Uterus (tissue), 4 donors: Measurements from ENCODE around the gene OGFR. TPM values are rescaled to one million over a fixed set of nuclear protein-coding genes. Genes with fewer than 3 reads are reported as not detected.

Source experiments
- DNase-seq, 2 donors: peaks; one replicate each; pipeline ENCODE4 v3.0.0-alpha.2; 2019 to 2020
- H3K27ac ChIP-seq, 2 donors: fragments of 200-600 bp; sonication (generic); 1 replicate in 1 of 2; 2 replicates in 1 of 2; pipeline ENCODE4 v1.5.1; 2016 to 2018
- H3K27me3 ChIP-seq, 2 donors: fragments of 200-600 bp; sonication (generic); one replicate each; pipeline ENCODE4 v1.5.1; 2018 to 2019; ENCODE audit warnings: control low read depth in 1 of 2
- H3K36me3 ChIP-seq, 2 donors: fragments of 200-600 bp; sonication (generic); one replicate each; pipeline ENCODE4 v1.5.1; 2019; ENCODE audit warnings: control low read depth in 1 of 2
- H3K4me1 ChIP-seq, 2 donors: fragments of 200-600 bp; sonication (generic); one replicate each; pipeline ENCODE4 v1.5.1; 2018 to 2019; ENCODE audit warnings: control low read depth in 1 of 2
- H3K4me3 ChIP-seq, 2 donors: fragments of 200-600 bp; sonication (generic); 1 replicate in 1 of 2; 2 replicates in 1 of 2; pipeline ENCODE4 v1.5.1; 2018 to 2019; ENCODE audit warnings: mild to moderate bottlenecking in 1 of 2
- H3K9me3 ChIP-seq, 2 donors: fragments of 200-600 bp; sonication (generic); one replicate each; pipeline ENCODE4 v1.5.1; 2019; ENCODE audit warnings: control low read depth in 1 of 2
- CTCF ChIP-seq, 4 experiments: fragments of 200-600 bp in 2 of 4; fragments of 450-650 bp in 2 of 4; sonication (generic) in 2 of 4; IDR thresholded peaks; one replicate each; pipeline ENCODE4 v1.5.1; 2016 to 2019; ENCODE audit warnings: antibody characterized with exemption in 4 of 4, mild to moderate bottlenecking in 2 of 4, moderate library complexity in 1 of 4
- POLR2A ChIP-seq, 2 donors: fragments of 450-650 bp; IDR thresholded peaks; one replicate each; pipeline ENCODE4 v1.6.1; 2016; ENCODE audit warnings: antibody characterized with exemption in 2 of 2, mild to moderate bottlenecking in 1 of 2, moderate library complexity in 1 of 2
- intact Hi-C: fragments of 100-400 bp; cut with DNase I; formaldehyde crosslinking; loops from one replicate; pipeline ENCODE4 v1.15.1; 2023; ENCODE audit warnings: low total_unique reads
- total RNA-seq, 4 donors: library from RNA; depleted of rRNA in 3 of 4; stranded (reverse); fragments of >200 nt in 3 of 4; gene quantifications; one replicate each; pipeline versions ENCODE4 v1.1.0 to v1.2.4, GENCODE V29; 2014 to 2023
- donor health status: DM: yes; HTN: yes; CAD: no.

Gene OGFR
- total RNA-seq, 4 donors from 2014 or later, result 16.5 to 48.7 (median 31.2) TPM

- Histone ChIP-seq H3K9me3 (no peaks in the 10 kb centered on the region), H3K4me1 (no peaks in the 10 kb centered on the region), H3K27ac (no peak overlapping the region), H3K27me3 (no peaks in the 10 kb centered on the region), H3K4me3 (no peak overlapping the region), H3K36me3 (no peaks in the 10 kb centered on the region)
- intact Hi-C loops, result no loop called here
- TF ChIP-seq CTCF (IDR thresholded peaks at IDR 0.05), result no peak
- no peak for TF ChIP-seq POLR2A (IDR thresholded peaks at IDR 0.05)
- DNase-seq, result no peak
These were observed 44.6 kb upstream of the OGFR start for GRCh38 chr20:62759981-62760431.

GRCh38 chr20:62760471-62760855, 44.2 kb upstream of the OGFR start:
- TF ChIP-seq CTCF (IDR thresholded peaks at IDR 0.05) (no peak), POLR2A (IDR thresholded peaks at IDR 0.05) (no peak)
- no peak for DNase-seq
- no peaks in the 10 kb centered on the region for H3K36me3 ChIP-seq
- H3K27ac ChIP-seq, result no peak overlapping the region
- H3K4me3 ChIP-seq, result no peak overlapping the region
- no peaks in the 10 kb centered on the region for H3K4me1 ChIP-seq
- no peaks in the 10 kb centered on the region for H3K27me3 ChIP-seq
- intact Hi-C loops, result no loop called here
- H3K9me3 ChIP-seq, result no peaks in the 10 kb centered on the region

- no peak for TF ChIP-seq CTCF (IDR thresholded peaks at IDR 0.05)
- no peak for TF ChIP-seq POLR2A (IDR thresholded peaks at IDR 0.05)
- intact Hi-C loops, result no loop called here
- DNase-seq, result no peak
- Histone ChIP-seq H3K4me1 (no peaks in the 10 kb centered on the region), H3K4me3 (no peak overlapping the region), H3K9me3 (no peaks in the 10 kb centered on the region), H3K27me3 (peaks cover 0 to 2% of the 10 kb centered on the region in 2 donors), H3K27ac (no peak overlapping the region), H3K36me3 (no peaks in the 10 kb centered on the region)
These were observed 43.5 kb upstream of the OGFR start for GRCh38 chr20:62760856-62761758.

GRCh38 chr20:62761759-62762131, 42.9 kb upstream of the OGFR start:
- Histone ChIP-seq H3K27me3 (peaks cover 0 to 4% of the 10 kb centered on the region in 2 donors), H3K36me3 (no peaks in the 10 kb centered on the region), H3K27ac (no peak overlapping the region), H3K9me3 (no peaks in the 10 kb centered on the region), H3K4me1 (no peaks in the 10 kb centered on the region), H3K4me3 (no peak overlapping the region)
- intact Hi-C loops, result no loop called here
- TF ChIP-seq CTCF (IDR thresholded peaks at IDR 0.05) (no peak), POLR2A (IDR thresholded peaks at IDR 0.05) (no peak)
- no peak for DNase-seq

- no peaks in the 10 kb centered on the region for H3K9me3 ChIP-seq
- no peaks in the 10 kb centered on the region for H3K4me1 ChIP-seq
- no peak for DNase-seq
- H3K27ac ChIP-seq, result no peak overlapping the region
- intact Hi-C loops, result no loop called here
- H3K4me3 ChIP-seq, result no peak overlapping the region
- no peaks in the 10 kb centered on the region for H3K36me3 ChIP-seq
- peaks cover 0 to 4% of the 10 kb centered on the region in 2 donors for H3K27me3 ChIP-seq
- no peak for TF ChIP-seq POLR2A (IDR thresholded peaks at IDR 0.05)
- no peak for TF ChIP-seq CTCF (IDR thresholded peaks at IDR 0.05)
These were observed 42.3 kb upstream of the OGFR start for GRCh38 chr20:62762376-62762775.
